Endometrial microvascular endothelial cells (primary cell): ENCODE data around the gene SMARCB1. TPM values are rescaled to one million over a fixed set of nuclear protein-coding genes. Genes with fewer than 3 reads are reported as not detected.

Experiments used
- in situ Hi-C: cut with HindIII; loops from 2 replicates; pipeline ENCODE4 v1.10.0; 2017; ENCODE audit warnings: low sequenced_read_pairs, low pct_unique_long_range_greater_than_20kb; ENCODE audit errors: inconsistent ontology term
- total RNA-seq: library from RNA; depleted of rRNA; stranded (reverse); fragments of >200 nt; gene quantifications from one replicate; pipeline ENCODE4 v1.2.3, GENCODE V29; 2015; ENCODE audit errors: inconsistent ontology term

SMARCB1 gene
- total RNA-seq, 1 donor from 2014 or later = 141 TPM

DNA sequence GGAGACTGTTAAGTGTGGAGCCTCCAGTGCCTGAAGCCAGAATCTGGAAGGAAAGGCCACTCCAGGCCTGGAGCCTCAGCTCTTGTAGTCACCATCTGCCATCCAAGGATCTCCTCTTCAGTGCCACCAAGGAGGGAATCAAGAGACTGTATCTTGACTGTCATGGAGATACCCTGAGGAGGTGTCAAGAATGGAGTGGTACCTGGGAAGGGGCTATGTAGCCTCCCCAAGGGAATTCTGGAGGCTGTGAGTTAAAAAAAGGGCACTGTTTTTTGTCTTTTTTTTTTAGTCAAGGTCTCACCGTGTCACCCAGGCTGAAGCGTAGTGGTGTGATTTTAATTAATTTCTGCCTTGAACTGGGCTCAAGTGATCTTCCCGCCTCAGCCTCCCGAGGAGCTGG lies 27.2 kb upstream of the SMARCB1 start:
- in situ Hi-C loops = no loop called here

- in situ Hi-C loops = no loop called here
Measured at GRCh38 chr22:23760056-23760455, 26.7 kb upstream of the SMARCB1 start.

DNA sequence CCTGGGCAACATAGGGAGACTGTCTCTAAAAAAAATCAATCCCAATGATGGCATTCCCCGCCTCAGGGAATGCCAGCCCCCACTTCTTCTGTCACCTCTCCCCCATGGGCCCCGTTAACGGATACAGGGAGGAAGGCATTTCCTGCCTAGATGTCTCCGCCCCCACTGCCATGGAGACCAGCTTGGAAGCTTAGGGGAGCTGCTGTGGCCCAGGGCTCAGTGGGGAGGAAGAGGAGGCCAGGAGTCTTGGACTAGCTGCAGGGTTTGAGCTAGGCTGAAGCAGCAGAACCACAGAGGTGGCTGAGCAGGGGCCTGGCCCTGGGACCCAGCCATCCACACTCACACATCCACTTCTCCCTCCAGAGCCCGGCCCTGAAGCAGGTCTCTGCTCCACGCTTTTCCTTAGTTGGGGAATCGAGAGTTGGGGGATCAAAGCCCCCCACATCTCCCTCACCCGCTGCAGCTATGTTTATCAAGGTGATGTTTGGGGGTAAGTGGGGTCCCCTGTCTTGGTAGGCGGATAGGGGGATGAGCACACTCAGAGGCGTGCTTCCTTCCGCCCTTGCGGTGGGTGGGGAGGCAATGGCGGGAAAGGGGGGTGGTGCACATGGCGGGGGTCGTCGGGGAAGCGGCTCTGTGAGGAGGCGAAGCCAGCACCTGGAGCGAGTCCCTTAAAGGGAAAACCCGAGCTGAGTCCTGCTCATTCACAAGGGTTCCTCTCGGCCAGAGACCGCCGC lies 23.8 kb upstream of the SMARCB1 start, which contains the start of gene C22orf15:
Gene C22orf15 (plus strand): TSS at position 149 of the 737 bp plus-strand sequence. CDS start 317 bp downstream, at position 466.
- in situ Hi-C loops = no loop called here

GRCh38 chr22:23763579-23763945 lies 23.2 kb upstream of the SMARCB1 start:
- in situ Hi-C loops = no loop called here

- in situ Hi-C loops = no loop called here
Measured at GRCh38 chr22:23763954-23764353, 22.8 kb upstream of the SMARCB1 start.

DNA sequence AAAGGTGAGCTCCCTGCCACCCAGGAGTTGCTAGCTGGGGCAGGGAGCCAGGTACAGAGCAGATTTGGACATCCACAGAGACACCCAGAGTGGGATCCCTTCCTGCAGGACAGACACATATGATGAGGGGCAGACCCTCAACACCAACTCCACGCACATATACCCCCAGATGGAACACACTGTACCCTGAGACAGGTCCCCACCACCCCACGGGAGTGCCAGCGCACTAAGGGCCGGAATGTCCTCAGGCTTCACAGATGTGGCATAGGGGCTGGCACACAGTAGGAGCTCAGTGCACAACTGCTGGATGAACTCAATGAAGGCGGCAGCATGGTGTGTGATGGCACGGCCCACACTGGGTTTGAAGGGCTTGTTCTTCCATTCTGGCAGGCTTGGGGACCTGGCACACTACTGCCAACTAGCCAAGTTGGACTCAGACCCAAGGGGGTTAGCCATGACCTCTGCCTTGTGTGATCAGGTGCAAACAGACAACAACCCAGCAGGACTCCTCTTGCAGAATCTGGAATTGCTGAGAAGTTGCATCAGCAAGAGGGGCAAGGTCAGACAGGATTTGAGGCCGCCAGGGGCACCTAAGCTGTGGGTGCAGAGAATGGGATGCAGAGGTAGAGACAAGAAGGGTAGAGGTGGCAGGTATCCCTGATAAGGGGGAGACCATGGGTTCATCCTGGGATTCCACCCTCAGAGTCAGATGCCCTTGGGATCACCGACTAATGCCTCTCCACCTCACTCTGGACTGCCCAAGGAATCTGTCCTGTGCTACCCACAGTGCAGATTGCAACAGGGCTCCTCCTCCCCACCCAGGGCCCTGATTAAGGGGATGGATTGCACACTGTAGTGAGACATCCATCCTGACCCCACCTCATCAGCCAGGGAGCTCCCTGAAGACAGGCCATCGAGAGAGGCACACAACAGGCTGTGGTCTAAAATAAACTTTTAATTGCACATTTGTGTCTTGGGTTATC lies 21.6 kb upstream of the SMARCB1 start:
- in situ Hi-C loops = no loop called here

DNA sequence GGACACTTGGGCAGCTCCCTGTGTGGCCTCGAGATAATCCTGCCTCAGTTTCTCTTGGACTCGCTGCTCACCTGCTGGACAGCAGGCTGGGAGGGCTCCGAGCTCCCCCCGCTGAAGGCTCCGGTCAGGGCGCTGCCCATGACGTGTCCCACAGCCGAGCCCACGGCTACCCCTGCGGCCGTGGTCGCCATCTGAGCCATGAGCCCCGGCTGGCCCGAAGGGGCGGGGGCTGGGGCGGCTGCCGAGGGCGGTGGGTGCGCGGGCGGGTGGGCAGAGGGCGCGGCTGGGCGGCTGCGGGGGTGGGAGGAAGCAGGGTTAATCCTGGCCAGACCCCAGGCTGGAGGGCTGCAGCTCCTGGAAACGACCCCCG lies 19.5 kb upstream of the SMARCB1 start:
- in situ Hi-C loops = no loop called here

DNA sequence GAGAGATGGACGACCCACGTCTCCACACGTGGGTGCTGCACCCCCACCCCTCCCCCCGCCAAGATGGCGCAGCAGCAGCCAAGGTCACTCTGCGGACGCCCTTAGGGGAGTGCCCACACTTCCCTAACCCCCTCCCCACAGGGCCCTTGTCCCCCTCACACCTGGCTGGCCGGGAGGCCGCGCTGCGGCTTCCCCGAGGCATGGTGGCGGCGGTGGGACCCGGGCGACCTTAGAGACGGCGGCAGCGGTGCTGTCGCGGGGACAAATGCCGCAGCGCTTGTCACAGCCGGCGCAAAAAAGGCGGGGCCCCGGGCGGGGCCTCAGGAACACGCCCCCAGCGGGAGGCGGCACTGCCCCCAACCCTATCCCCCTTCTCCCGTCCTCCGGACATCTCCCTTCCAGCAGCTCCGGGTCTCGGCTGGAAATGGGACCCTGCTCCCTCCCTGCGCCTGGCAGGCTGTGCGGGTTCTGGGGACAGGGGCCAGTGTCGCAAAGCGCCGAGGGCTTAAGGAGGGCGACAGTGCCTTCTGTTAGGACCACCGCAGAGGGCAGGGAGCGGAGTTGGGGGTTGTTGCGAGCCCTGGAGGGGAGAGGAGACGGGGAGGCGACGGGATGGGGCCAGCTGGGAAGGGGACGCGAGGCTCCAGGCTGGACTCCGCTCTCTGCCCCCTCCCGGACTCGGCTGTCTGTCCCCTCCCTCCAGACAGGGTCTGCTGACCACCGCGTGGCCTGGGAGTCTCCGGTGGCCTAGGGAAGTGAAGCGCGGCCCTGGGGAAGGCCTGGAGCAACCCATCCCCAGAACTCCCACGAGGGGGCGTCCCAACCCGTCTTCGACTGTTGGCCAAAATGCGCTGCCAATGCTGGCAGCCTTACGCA lies 18.9 kb upstream of the SMARCB1 start, which contains the start of gene CHCHD10:
Gene CHCHD10 (minus strand): TSS at position 300 of the 876 bp plus-strand sequence. CDS start 98 bp downstream, at position 202.
- in situ Hi-C loops = no loop called here

DNA sequence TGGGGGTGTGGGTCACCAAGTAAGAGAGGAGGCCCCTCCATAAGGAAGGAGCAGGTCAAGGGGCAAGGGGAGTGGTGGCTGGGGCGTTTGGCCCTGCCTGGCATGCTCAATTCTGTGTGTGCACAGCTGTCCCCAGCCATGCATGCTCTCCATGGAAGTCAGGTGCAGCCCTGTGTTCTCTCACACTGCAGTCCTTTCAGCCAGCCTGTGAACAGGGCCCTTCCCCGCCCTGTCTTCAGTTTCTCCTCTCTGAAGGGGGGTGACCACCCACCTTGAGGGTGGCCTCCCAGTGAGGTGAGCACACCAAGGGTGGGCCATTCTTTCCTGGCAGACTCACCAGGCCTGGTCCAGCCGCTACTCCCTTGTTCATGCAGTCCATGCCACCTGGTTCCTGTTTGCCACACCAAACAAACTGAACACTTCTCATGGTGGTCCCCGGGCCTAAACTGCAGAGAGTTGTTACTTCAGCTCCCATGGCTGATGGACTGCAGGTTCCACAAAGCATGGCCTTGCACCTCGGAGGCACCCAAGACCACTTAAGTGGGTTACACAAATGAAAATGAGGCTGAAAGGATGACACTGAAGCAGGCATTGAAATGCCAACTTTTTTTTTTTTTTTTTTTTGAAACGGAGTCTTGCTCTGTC lies 17.3 kb upstream of the SMARCB1 start:
- in situ Hi-C loops = no loop called here

- in situ Hi-C loops = no loop called here
Measured at GRCh38 chr22:23772315-23772648, 14.5 kb upstream of the SMARCB1 start.

DNA sequence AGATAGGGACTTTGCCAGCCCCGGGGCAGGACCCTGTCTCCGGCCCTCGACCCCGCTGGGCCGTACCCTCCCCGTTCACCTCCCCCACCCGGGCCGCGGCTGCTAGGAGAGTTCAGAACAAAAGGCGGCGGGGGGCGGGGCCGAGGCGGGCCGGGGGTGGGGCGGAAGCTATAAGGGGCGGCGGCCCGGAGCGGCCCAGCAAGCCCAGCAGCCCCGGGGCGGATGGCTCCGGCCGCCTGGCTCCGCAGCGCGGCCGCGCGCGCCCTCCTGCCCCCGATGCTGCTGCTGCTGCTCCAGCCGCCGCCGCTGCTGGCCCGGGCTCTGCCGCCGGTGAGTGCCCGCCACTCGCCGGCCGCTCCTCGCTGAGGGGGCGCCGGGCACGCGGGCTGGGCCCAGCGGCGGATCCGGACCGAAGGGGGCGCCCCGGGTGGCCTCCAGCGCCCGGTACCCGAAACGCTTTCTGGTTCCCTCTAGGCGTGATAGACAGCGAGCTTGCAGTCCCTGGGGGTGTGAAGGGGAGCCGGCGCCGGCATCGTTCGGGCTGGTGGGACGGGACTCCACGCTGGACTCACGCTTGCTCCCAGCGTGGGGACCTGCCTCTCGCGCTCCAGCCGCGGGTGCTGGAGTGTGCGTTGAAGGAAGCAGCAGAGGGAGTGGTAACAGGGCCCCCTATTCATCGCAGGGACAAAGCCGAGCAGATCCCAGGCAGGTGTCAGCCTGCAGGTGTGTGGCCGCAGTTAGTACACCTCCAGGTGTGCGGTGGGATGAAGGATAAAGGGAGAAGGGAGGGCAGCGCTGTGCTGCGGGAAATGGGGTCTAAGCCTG lies 13.9 kb upstream of the SMARCB1 start, which contains the start of gene MMP11:
Gene MMP11 (plus strand): TSS at position 201 of the 825 bp plus-strand sequence. CDS start 22 bp downstream, at position 223.
- in situ Hi-C loops = no loop called here

DNA sequence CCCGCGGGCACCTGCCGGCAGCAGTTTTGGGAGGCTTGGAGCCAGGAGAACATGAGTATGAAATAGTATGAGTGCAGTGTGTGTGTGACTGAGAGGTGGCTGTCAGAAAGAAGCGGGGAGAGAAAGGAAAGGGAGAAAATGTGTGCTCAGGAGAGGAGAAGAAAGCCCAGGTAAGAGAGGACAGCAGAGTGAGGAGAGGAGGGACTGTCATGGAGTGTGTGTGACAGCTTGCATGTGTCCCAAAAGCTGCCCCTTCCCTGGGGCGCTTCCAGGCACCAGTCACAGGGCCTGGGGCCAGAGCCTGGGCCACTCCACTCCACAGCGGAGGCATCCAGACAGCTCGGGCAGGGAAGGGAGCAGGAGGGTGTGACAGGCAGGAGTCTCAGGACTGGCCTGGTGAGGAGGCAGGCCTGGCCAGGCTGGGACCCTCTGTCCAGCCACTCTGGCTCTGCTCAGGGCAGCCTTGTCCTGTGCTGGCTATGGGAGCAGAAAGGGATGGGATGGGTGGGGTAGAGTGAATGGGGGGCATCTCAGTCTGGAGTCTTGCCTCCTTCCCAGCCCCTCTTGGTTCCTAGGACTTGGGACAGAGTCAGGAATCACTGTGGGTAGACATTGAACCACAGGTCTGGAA lies 13.2 kb upstream of the SMARCB1 start:
- in situ Hi-C loops = no loop called here

DNA sequence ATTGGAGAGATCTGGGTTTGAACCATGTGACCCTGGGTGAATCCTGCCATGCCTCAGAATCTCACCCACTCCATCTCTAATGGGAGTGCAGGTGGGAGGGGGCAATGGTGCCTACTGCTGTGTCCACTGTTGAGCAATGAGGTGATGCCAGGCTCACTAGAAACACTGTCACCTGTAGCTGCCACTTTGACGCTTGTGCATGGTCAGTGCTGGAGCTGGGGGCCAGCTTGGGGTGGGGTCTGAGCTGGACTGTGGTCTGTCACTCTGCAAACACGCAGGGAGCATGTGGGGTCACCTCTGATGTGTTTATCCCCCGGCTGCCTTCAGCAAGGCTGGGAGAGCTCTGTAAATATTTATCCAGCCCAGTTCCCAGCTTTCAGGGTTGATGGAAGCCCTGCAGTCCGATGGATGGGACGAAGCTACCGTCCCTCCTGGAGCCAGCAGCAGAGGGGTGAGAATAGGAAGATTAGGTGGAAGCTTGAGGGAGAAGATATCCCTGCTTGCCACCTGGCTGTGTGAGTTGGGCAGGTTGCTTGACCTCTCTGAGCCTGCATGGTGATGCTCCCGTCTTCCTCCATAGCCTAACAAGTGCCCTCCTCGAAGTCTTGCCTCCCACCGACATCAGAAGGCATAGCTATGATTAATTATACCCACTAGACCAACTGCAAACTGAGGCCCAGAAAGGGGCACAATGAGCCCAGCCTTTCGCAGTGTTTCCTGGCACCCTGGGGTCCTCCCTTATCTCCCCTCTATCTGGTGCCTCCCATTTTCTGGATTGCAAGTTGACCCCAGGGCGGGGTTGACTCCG lies 12.4 kb upstream of the SMARCB1 start:
- in situ Hi-C loops = no loop called here

DNA sequence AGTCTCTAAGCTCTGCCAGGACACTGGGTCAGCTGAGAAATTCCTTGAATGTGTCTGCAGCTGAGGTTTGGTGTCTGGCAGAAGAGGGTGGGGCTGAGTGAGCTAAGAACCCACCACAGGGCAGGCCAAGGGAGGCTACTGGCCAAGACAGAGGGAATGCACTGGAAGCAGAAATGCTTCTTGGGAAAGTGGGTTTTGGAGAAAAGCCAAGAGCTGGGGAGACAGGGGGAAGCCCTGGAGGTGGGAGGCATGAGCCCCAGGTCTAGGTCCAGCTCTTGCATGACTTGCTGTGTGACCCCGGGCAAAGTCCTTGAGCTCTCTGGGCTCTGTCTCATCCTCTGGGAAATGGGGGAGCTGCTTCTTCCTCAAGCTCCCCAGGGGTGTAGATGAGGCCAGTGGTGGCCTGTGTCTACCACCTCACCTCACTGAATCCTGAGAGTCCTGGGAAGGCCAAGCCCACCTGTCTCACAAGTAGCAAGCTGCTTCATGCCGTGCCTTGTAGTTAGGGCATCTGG lies 11.8 kb upstream of the SMARCB1 start:
- in situ Hi-C loops = no loop called here

DNA sequence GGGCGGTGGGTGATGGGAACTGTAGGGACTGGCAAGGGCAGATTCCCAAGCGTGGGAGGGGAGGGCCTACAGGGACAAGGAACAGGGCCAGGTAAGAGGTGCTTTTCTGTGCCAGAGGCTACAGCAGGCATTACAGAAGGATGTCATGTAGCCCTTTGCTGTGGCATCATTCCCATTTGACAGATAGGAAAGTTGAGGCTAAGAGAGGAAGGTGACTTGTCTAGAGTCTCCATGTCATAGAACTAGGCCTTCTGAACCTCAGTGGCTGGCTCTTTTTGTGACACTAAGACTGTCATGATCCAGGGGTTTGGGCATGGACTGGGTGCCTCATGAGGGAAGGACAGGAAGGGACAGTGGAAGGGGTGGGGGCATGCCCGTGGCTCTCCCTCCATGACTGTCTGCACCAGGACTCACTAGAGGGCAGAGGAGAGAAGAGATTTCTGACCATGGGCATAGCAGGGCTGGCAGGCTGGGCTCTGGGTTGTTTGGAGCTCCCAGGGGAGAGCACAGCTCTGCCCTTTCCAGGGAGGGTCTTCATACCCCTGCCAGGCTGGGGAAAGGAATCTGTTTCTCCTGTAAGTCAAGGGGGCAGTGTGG lies 10.9 kb upstream of the SMARCB1 start:
- in situ Hi-C loops = no loop called here
